ENCODE results near the gene MAP4K4.

MAP4K4 gene

DNA sequence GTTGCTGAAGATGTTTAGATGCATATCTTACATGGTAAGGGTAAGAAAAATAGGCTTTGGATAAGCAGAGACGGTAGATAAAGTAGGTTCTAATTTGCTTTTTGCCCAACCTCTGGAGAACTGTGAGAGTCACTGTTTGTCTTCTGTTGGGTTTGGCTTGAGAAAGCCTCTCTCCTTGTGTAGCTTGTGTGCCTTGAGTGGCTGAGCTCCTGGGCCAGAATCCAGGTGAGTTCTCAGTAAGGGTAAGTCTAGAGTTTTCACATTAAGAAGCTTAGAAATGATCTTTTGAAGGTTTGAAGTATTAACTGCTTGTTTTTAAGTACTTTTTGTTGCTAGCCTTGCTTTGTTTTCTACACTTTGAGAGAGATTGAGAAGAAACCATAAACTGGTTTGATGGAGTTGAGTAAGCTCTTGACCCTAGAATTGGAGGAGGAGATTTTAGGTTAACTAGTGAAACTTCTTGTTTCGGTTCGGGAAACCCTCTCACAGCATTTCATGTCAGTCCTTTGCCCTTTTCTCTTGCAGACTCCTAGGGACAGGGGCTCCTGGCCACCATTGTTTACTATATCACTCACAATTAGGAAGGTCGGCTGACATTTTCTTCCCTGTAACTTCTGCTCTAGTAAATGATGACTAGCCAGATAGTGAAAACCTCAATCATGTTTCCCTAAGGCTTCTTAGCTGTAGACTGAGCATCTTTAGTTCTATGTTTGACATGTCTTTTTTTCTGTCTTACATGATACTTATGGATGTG lies 26.0 kb downstream of the MAP4K4 start:
- DNase-seq = no peak

DNA sequence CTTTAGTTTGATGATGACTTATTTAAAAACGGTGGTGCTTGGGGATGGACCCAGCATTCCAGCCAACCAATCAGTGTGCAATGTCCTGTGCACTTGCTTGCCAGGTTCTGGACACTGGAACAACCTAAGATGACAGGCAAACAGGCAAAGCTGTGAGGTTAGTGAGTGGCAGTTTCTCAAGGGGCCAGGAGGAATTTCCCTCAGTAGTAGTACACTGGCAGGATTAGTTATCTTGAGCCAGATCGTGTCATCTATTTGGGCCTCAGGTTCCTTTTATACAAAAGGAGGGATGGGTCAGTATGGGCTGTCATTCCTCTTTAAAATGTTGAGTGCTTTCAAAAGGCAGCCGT lies 26.6 kb downstream of the MAP4K4 start:
- DNase-seq = no peak

DNA sequence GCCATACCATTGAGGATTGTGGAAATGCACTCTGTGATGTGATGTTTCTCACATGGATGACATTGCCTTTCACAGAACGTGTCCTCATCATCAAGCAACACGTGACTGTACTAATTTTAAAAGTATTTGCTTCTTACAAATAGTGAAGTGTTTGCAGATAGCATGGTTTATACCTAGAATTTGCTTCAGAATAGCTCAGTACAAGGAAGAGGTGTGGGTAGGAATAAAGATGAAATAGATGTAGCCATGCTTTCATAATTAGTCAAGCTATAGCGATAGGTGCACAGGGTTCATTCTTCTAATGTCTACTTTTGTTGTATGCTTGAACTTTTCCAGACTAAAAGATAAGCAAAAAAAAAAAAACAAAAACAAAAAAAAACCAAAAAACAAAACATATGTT lies 27.5 kb downstream of the MAP4K4 start:
- no peak for DNase-seq

DNA sequence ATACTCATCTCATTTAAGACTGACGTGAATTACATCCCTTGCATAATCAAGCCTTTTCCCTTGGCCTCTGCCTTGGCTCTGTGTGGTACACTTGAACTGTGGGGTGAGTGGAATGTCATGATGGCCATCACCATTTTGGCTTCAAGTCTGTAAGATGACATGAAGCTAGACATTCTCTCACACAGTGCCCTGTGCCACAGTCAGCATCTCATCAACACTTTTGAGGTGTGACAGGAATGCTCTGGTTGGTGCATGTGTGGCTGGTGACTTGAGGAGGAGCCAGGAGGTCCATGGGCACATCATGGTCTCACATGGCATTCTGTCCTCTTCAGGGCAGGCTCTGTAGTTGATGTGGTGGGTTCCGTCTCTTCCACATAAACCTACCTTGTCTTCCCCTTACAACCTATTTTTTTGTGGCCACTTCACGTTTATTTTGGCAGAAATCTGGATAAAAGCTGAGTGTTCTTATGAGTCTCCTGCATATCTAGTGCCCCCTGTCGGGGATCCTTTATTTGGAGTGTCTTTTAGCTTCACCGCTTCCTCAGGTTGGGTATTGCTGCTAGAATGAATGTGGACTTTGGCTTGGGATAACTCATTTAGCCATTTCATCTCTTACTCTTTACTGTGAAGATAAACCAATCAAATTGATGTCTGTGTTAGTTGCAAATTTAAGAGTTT lies 28.1 kb downstream of the MAP4K4 start:
- peak in 1 of 2 donors; percentile 53 for DNase-seq

DNA sequence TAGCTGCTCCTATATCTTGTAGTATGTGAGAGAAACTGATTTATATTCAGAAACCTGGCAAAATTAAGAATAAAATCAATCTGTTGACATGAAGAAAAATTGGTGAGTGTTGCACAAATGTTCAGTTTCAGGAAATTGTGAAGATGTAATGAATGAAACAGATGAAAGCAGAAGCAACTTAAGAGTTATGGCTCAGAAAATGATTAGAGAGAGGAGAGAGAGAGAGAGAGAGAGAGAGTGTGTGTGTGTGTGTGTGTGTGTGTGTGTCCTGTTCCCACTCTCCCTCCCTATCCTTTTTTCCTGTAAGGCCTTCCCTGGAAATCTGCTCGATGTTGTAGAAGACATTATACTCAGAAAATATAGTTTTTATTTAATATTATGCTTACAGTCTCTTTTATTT lies 31.4 kb downstream of the MAP4K4 start:
- no peak for DNase-seq

DNA sequence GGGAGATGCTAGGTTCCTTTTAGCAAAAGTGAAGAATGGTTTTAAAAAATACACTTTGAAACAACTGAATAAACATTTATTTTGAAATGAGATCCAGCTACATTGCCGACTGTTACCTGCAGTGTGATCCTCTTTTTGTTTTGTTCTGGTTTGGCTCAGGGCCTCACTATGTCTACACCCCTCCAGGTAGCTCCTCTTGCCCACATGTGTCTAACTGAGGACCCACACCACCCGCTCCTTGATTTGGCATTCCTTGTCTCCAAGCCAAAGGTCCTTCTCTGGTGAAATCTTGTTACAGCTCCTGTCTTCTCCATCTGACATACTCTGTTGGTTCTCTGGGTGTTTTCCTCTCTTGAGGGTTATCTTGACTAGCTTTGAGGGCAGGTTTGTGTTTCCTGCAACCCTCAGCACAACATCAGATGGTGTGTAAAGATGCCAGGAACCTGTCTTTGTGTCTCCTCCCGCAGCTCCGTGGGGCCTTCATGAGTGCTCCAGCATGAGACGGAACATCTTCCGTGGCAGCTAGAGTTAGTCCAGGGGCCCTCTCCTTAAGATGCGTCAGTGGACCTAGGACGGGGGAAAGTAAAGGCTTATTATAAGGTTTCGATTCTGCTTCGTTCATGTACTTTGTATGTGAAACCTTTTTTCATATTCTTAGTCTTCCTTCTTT lies 32.1 kb downstream of the MAP4K4 start:
- DNase-seq = no peak

DNA sequence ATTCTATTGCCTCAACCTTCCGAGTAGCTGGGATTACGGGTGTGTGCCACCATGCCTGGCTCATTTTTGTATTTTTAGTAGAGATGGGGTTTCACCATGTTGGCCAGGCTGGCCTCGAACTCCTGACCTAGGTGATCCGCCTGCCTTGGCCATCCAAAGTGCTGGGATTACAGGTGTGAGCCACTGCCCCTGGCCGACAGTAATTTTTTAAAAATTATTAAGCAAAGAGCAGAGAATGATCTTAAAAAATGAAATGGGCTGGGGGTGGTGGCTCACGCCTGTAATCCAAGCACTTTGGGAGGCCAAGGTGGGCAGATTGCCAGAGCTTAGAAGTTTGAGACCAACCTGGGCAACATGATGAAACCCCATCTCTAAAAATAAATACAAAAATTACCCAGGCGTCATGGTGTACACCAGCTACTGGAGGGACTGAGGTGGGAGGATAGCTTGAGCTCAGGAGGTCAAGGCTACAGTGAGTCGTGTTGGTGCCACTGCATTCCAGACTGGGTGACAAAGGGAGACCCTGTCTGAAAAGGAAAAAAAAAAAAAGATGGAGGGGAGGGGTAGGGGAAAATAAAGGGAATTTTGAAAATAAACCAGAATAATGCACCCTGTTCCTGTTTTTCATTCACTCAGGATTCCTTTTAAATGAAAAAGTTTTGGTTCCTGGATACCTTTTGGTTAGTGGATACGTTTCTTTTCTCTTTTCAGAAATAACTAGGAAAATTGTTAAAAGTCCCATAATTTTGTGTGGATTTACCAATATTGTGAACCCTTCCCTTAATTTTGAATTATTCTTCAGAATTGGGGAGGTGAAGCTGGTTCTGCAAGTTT lies 33.9 kb downstream of the MAP4K4 start:
- no peak for DNase-seq

DNA sequence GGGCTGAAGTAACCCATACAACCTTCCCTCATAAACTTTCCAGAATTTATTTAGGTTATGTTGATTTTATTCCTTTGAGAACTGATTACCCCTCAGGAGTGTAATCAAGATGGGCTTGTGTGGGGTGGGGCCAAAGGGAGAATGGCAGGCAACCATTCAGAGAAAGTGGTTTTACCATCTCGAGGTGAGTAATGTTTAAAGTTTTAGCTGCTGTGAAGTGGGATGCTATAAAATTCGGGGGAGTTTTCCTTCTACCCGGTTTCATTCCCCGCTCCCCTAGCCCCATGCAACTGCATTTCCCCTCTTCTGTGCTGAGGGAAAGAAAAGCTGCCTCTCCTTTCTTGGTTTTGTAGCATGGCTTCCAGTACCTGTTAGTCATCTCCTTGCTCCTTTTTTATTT lies 34.7 kb downstream of the MAP4K4 start:
- DNase-seq = no peak

DNA sequence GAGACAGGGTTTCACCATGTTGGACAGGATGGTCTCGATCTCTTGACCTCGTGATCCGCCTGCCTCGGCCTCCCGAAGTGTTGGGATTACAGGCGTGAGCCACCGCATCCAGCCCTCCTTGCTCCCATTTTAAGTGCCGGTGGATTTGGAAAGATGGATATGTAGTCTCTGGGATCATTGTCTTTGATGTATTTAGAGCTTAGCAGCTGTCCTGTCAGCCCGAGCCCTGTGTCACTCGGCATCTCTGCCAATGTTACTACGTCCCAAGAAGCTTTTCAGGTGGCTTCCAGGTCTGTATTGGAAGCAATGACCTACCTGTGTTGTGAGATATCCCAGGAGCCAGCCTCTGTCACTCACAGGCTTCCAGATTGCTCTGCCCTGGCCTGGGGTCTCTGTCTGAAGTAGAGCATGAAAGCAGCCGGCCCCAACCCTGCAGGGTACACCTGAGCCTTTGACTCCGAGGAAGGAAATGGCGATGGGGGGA lies 35.3 kb downstream of the MAP4K4 start:
- DNase-seq = no peak

DNA sequence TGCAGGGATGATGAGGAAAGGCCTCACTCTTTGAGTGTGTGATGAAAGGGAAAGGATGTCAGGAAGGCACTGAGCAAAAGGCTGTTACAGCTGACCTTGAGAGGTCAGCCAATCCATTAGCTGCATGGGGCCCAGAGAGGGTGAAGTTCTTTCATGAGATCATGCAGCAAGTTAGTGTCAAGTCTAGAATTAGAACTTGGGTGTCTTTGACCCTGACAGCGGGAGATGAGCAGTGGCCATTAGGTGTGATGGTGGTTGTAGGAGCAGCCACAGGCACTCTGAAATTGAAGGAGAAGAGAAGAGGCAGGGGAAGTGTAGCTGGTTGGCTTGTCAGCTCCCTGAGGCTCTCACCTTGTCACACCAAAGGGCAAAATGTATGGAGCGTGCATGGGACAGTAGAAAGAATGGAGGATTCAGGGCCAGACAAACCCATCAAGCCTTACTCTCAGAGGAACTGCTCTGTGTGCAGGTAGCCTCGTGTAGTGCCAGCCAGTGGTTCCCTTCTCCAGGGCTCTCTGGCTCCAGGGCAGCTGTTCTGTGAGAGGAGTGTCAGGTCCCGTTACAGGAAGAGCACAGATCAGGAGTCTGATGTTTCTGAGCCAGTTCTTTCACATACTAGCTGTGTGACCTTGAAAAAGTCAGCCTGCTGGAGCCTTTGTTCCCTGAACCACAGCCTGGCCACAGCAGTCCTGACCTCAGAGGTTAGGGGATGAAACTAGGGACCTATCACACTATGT lies 35.9 kb downstream of the MAP4K4 start:
- DNase-seq = no peak

DNA sequence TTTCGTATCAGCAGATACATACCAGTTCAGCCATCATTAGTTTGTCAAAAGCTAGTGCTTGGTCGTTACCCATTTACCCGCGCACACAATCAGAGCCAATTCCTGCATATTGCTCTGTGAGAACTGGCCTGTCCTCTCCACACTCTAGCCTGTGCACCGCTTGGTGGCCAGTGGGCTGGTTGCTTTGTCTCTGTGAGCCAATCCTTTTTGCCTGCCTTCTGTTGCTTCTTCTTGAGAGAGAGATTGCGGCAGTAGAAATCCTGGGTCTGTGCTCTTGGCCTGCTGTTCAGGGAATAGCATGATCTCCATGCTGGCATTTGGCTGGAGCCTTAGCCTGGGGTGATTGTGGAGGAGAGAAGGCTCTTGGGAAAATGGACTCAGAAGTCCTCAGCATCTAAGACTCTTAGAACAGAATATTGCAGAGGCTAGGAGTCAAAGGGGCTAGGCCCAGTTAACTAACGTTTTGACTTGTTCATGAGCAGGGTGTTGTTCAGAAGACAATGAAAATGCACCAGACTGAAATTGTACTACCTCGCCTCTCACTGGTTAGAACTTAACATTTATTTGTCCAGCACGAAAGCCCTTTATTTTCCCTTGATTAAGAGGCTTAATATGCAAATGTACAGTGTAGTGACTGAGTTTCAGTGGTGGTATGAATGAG lies 37.1 kb downstream of the MAP4K4 start:
- no peak for DNase-seq

DNA sequence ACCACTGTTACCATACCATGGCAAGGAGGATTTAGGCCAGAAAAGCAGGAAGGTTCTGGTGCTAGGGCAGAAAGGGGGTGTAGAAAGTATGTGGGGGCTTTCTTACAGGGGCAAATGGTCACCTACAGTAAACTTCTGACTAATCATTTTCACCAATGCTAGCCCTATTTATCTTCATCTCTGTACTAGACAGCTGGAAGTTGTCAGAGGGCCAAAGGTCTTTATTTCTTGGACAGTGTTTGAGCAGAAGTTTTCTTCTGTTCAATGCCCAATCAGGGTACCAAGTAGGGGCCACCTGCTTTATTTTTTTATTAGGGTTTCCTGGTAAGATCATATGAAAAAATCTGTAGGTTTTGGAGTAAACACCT lies 37.6 kb downstream of the MAP4K4 start:
- DNase-seq = no peak

DNA sequence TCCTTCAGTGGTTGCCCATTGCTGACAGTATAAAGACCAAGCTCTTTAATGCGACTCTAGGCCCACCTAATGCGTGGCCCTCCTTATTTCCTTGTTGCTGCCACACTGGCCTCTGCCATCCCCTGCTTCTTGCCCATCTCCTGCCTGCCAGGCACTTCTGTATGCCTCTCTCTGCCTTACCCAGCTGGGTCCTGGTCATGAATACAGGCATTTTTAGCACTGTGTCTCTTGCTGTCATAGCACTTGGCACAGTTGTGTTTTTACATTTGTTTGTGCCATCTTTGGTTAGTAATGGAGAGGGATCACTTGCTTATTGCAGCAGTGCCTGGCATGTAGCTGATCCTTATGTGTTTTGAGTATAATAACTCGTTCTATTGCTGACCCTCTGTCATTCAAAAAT lies 38.7 kb downstream of the MAP4K4 start:
- DNase-seq = no peak

DNA sequence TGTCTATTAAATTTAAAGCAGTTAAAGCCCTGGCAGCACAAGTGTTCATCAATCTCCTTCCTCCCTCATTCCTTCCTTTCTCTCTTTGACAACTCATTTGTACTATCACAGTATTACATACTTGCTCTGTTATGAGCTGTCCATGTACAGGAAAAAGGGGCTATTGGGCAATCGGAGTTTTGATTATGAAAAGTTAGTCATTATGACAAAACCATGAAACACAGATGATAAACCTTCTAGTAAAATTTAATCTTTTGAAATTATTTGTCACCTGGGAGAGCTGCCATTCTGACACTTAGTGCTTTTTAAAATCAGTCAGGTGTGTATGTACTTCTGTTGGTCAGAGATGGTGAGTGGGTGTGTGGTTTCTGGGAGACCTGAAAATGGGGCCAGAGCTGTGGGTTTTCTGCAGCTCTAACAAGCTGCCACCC lies 39.4 kb downstream of the MAP4K4 start:
- no peak for DNase-seq

DNA sequence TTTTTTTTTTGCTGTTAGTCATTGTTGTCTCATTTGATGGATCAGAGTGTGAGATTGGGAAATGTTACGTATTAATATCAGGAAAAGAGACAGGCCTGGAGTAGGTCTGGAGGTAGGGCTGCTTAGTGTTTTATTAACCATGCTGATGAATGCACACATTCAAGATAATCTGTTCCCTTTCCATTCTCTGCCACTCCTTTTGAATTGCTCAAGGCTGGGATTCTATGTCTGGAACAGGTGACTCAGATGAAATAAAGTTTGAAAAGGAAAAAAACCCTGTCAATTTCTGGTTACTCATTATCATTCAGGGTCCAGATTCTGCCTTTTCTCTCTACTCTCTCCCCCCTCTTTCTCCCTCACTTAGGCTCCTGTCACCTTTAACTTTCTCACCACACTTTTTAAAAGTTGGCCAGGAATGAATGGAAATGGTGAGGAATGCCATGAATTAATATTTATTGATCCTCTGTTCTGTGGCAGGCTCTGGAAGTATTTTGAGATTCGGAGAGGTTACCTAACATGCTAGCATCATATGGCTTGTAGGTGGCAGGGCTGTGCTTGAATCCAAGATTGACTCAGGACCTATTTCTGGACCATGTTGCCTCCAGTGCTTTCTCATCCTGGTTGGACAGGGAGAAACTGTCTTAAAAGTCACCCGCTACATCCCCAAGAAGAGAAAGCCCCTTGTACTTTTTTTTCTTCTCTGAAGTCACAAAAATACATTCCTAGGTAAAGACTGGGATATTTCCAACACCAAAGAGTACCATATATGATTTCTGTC lies 40.2 kb downstream of the MAP4K4 start:
- no peak for DNase-seq

DNA sequence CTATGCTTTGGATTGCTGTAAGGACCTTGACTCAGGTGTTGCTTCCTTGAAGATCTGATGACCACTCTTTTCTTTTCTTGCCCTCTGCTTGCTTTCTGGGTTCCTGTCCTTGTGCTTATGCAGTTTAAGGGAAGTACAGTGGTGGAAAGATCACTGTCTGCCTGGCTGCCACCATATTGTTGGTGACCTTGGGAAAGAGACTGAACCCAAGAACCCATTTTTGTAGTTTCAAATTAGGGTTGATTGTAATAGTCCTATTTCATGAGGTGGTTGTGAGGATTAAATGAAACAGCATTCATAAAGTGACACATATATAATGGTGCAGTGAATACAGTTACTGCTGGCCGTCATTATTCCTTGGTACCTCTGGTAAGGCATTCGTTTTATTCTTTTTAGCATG lies 41.1 kb downstream of the MAP4K4 start:
- DNase-seq = no peak

DNA sequence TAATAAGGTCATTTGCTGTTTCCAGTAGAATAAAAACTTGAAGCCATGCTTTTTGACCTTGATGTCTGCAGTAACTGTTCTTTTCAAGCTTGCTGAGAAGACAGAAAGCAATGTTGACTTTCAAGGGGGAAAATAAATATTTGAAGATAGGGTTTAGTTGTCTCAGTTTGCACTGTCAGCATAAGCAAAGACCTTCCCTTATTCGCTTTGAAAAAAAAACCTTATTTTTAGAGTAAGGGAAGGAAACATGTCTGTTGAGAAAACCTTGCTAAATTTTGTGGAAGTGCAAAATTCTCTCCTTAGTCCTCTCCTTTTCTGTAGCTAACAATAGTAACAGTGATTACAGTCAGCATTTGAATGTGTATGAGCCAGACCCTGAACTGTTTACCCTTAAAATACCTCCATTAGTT lies 43.1 kb downstream of the MAP4K4 start:
- no peak for DNase-seq

DNA sequence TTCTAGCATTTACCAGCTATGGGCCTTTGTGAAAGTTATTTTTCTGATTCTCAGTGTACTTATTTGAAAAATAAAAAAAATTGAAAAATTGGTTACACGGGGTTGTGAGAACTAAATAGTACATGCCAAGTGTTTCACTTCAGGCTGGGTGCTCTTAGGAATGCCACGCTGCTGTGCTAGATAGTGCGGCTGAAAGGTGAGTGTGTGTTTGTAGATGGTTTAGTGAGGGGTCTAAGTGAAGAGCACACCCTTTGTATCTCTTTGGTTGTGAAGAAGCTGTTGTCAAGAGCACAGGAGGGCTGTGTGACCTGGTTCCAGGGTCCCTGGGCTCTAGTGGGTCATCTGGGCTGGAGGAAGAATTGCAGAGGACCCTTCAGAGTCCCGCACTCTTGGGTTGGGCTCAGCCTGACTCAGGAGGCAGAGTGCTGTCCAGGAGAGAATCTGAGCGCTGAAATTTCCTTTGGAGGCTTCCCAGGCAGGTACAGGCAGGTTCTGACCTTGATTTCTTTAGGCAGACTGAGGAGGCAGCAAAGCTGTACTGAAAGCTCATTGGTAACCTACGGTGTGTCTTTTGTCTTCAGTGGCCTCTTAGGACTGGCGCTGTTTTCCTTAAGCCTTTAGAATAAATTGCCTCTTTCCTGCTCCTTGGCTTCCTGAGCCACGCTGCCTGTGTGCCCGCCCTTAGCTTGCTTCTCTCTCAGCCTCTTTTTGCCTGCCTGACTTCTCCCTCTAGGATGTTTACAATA lies 44.4 kb downstream of the MAP4K4 start:
- DNase-seq = no peak

DNA sequence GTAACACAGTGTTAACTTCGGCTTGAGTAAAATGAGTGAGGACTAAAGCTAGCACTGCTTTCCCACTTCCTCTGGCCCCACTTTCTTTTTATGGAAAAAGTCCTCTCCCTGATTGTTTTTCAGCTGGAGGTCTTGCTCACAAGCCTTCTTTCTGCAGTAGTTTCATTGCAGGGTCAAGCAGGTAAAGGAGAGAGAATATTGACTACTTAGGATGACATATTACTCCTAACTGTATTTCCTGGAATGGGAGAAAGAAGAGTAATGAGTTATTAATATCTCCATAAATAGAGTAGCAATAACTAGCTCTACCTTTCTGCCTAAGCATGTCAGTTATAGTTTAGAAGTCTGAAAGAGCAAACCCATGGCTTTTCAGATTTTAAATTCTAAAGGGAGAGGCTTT lies 45.0 kb downstream of the MAP4K4 start:
- no peak for DNase-seq

DNA sequence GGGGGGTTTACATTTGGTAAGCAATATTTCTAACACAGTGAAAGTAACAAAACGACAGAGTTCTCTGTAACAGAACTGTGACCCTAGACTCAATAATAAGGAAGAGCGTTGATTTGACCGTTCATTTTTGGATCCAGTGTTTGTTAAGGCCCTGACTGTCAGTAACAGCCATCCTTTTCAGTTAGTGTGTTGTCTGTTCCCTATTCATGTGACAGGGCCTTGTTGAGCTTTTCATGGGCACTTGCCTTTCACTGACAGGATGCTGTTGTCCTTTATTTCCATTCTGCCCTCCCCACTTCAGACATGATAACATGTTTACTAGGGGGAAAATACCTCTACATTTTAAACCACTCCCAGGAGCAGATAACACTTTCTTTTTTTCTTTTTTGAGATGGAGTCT lies 45.8 kb downstream of the MAP4K4 start:
- no peak for DNase-seq

All from CD4-positive, alpha-beta T cell treated with Interleukin-4 for 1 hour (primary cell).